ENCODE measurements around the gene REM2. TPM values are rescaled to one million over a fixed set of nuclear protein-coding genes. Genes with fewer than 3 reads are reported as not detected.
A peak's percentile ranks its signal among the peaks of the same experiment; 100 is the strongest.

REM2 gene
- total RNA-seq, 4 donors from 2014 or later = 0.19 to 0.83 (median 0.32) TPM

DNA sequence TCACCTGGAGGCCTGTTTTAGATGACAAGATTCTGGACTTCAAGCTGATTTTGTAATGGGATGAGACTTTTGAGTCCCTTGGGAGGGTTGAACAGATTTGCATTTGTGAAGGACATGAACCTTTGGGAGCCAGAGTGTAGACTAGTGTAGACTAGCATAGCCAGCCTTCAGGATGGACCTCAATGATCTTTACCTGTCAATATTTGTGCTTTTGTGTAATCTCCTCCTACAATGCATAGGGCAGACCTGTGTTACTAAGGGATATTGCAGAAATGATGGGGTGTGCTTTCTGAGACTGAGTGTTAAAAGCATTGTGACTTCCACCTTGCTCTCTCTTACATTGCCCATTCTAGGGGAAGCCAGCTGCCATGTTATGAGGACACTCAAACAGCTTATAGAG is 21.4 kb upstream of the REM2 start:
- intact Hi-C loops (cut with DNase I) = no loop called here
- Histone ChIP-seq H3K27me3 (no peaks in the 10 kb centered on the region), H3K9me3 (no peaks in the 10 kb centered on the region), H3K4me3 (no peak overlapping the region), H3K4me1 (peaks cover 0 to 14% (median 0%) of the 10 kb centered on the region in 3 donors), H3K36me3 (no peaks in the 10 kb centered on the region), H3K27ac (no peak overlapping the region)
- TF ChIP-seq, protein P1, sequence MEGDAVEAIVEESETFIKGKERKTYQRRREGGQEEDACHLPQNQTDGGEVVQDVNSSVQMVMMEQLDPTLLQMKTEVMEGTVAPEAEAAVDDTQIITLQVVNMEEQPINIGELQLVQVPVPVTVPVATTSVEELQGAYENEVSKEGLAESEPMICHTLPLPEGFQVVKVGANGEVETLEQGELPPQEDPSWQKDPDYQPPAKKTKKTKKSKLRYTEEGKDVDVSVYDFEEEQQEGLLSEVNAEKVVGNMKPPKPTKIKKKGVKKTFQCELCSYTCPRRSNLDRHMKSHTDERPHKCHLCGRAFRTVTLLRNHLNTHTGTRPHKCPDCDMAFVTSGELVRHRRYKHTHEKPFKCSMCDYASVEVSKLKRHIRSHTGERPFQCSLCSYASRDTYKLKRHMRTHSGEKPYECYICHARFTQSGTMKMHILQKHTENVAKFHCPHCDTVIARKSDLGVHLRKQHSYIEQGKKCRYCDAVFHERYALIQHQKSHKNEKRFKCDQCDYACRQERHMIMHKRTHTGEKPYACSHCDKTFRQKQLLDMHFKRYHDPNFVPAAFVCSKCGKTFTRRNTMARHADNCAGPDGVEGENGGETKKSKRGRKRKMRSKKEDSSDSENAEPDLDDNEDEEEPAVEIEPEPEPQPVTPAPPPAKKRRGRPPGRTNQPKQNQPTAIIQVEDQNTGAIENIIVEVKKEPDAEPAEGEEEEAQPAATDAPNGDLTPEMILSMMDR (IDR thresholded peaks at IDR 0.05) = no peak
- no peak for TF ChIP-seq POLR2A (IDR thresholded peaks at IDR 0.05)
- DNase-seq = no peak

DNA sequence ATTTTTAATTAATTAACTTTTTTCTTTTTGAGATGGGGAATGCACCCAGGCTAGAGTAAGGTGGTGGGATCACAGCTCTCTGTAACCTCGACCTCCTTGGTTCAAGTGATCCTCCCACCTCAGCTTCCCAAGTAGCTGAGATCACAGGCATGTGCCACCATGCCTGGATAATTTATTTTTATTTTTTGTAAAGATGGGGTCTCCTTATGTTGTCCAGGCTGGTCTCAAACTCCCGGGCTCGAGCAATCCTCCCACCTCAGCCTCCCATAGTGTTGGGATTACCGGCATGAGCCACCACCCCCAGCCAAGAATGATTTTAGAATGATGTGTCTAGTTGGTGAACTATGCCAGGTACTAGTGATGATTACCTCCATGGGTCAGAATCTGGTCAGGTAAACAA is 18.0 kb upstream of the REM2 start:
- H3K27ac ChIP-seq = no peak overlapping the region
- intact Hi-C loops (cut with DNase I) = no loop called here

DNA sequence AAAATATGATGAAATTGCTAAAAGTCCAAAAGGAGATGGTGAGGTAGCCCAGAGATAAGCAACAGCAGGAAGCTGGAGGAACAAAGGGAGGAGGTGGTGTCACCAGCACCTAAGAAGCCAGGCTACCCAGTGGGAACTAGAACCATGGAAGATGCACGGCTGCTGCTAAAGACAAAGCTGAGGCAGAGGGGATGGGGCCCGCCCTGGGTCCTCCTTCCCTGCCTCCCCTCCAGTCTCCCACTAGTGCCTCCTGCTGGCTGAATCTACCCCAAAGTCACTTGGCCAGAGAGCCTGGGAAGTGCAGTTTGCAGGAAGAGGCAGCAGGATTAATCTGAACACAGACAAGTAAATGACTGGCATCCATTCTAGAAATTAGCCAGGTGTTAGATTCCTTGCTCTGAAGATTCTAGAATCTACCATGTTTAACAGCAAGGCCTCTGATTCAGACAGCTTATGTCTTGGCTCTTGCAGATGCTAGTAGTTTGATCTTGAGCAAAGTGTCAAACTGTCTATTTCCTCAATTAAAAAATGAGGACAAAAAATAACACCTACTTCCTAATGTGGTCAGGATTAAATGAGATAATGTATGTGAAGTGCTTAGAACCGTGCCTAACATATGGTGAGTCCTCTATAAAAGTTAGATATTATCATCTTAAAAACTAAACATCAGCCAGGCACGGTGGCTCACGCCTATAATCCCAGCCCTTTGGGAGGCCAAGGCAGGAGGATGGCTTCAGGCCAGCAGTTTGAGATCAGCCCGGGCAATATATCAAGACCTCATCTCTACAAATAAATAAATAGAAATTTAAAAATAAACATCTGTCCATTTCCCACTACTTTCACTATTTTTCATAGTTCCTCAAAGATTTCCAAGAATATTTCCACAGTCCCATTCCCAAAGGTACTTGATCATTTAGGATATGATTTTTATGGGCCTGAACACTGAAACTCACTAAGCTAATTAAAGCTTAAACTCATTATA is 17.3 kb upstream of the REM2 start:
- H3K9me3 ChIP-seq = no peaks in the 10 kb centered on the region
- H3K27me3 ChIP-seq = no peaks in the 10 kb centered on the region
- no peak overlapping the region for H3K27ac ChIP-seq
- DNase-seq = no peak
- H3K36me3 ChIP-seq = no peaks in the 10 kb centered on the region
- TF ChIP-seq POLR2A (IDR thresholded peaks at IDR 0.05) = no peak
- TF ChIP-seq, protein P1 (IDR thresholded peaks at IDR 0.05) = peak in 1 of 6 experiments; percentile 14
- intact Hi-C loops (cut with DNase I) = no loop called here
- peaks cover 10 to 28% (median 11%) of the 10 kb centered on the region in 3 donors for H3K4me1 ChIP-seq
- no peak overlapping the region for H3K4me3 ChIP-seq
- WGBS, 2 donors = 58% methylated on average over 6 of the region's 6 CpGs

More for the DNA sequence above, 18.0 kb upstream of the REM2 start:
- no peaks in the 10 kb centered on the region for H3K9me3 ChIP-seq
- DNase-seq = no peak
- H3K27me3 ChIP-seq = no peaks in the 10 kb centered on the region
- no peaks in the 10 kb centered on the region for H3K36me3 ChIP-seq
- no peak overlapping the region for H3K4me3 ChIP-seq
- H3K4me1 ChIP-seq = peaks cover 2 to 21% (median 3%) of the 10 kb centered on the region in 3 donors
- TF ChIP-seq POLR2A (IDR thresholded peaks at IDR 0.05) = no peak
- TF ChIP-seq, protein P1 (IDR thresholded peaks at IDR 0.05) = no peak
- 74 to 83% methylated on average over 4 of the region's 4 CpGs for WGBS, 2 donors

DNA sequence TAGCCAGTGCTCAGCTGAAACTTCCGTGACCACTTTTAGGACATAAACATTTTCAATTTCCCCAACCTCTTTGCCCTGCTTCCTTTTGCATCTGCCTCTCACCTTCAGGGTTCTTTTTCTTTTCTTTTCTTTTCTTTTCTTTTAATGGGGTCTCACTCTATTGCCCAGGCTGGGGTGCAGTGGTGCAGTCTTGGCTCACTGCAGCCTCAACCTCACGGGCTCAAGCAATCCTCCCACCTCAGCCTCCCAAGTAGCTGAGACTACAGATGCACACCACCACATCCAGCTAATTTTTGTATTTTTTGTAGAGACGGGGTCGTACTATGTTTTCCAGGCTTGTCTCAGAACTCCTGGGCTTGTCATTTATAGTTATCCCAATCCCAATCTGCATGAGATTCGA is 16.1 kb upstream of the REM2 start:
- TF ChIP-seq POLR2A (IDR thresholded peaks at IDR 0.05) = no peak

DNA sequence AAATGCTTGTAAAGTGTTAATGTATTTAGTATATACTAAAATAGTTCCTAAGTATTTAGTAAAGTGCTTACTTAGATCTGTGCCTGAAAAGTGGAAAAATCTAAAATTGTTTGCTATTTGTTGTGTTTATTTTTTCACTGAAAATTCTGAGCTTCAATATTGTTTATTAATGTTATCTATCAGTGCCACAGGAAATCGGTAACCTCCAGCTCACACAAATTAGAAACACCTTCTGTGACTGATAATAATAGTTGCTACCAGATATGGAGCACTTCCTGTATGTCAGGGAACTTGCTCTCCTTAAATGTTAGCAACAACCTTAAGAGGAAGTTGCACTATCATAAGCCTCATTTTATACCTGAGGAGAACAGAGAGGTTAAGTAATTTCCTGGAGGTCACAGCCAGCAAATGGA is 12.2 kb upstream of the REM2 start:
- peaks cover 15 to 30% (median 25%) of the 10 kb centered on the region in 3 donors for H3K36me3 ChIP-seq
- intact Hi-C loops (cut with DNase I) = no loop called here
- DNase-seq = no peak
- peak overlapping the region; percentile 64 to 100 (median 88) for H3K4me3 ChIP-seq
- peaks cover 20 to 60% (median 31%) of the 10 kb centered on the region in 3 donors for H3K4me1 ChIP-seq
- no peaks in the 10 kb centered on the region for H3K27me3 ChIP-seq
- peak overlapping the region; percentile 97 to 100 (median 100) for H3K27ac ChIP-seq
- no peaks in the 10 kb centered on the region for H3K9me3 ChIP-seq
- WGBS, 2 donors = 0 to 11% methylated on average over 1 of the region's 1 CpG
- TF ChIP-seq, protein P1 (IDR thresholded peaks at IDR 0.05) = no peak
- no peak for TF ChIP-seq POLR2A (IDR thresholded peaks at IDR 0.05)

More for the DNA sequence above, 16.1 kb upstream of the REM2 start:
- Histone ChIP-seq H3K27me3 (no peaks in the 10 kb centered on the region), H3K36me3 (no peaks in the 10 kb centered on the region), H3K27ac (no peak overlapping the region), H3K9me3 (no peaks in the 10 kb centered on the region), H3K4me3 (no peak overlapping the region), H3K4me1 (peaks cover 12 to 32% (median 12%) of the 10 kb centered on the region in 3 donors)
- intact Hi-C loops (cut with DNase I) = no loop called here
- 85 to 96% methylated on average over 5 of the region's 5 CpGs for WGBS, 2 donors
- no peak for DNase-seq

Data from esophagus squamous epithelium (tissue), 5 donors.